OCI-M1 (cell line): ENCODE data around the gene DEXI.
"Not testable (repeated sequence)": the region's sequence is repeated elsewhere in the genome, so short reads cannot be mapped to it uniquely, and the experiment has no call there.

Experiments
- DNase-seq: peaks from one replicate; lab custom pipeline; 2025; lab: John Stamatoyannopoulos, UW

The DEXI gene

DNA sequence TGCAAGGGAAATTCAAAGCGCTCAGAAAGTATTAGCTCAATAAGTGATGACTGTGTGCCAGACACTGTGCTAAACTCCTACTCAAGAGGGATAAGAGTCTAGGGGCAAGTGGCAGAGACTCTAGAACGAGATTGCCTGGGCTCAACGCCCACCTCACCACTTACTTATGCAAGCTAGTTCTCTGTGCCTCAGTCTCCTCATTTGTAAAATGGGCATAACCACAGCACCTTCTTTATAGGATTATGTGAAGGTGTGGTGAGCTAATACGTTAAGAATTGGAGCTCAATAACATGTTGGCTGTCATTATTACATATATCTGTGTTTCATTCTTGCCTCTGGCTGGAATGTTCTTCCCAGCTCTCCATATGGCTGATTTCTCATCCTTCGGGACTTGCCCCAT, 15.4 kb downstream of the DEXI start:
- DNase-seq: no peak

- DNase-seq: no peak
Measured at GRCh38 chr16:10926094-10926493, 16.2 kb downstream of the DEXI start.

DNA sequence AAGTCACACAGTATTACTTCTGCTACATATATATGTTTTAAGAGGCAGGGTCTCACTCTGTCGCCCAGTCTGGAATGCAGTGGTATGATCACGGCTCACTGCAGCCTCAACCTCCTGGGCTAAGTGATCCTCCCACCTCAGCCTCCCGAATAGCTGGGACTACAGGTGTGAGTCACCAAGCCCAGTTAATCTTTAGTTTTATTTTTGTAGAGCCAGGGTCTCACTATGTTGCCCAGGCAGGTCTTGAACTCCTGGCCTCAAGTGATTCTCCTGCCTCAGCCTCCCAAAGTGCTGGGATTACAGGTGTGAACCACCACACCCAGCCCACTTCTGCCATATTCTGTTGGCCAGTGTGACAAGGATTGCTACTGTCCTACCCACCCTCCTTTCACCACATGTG, 17.0 kb downstream of the DEXI start:
- DNase-seq: not testable (repeated sequence)

- DNase-seq: no peak
Measured at GRCh38 chr16:10923650-10924214, 18.5 kb downstream of the DEXI start.

GRCh38 chr16:10923146-10923649, 19.1 kb downstream of the DEXI start:
- DNase-seq: no peak

- DNase-seq: no peak
Measured at GRCh38 chr16:10922328-10923145, 19.7 kb downstream of the DEXI start.

- DNase-seq: no peak
Measured at GRCh38 chr16:10921536-10922327, 20.5 kb downstream of the DEXI start.

DNA sequence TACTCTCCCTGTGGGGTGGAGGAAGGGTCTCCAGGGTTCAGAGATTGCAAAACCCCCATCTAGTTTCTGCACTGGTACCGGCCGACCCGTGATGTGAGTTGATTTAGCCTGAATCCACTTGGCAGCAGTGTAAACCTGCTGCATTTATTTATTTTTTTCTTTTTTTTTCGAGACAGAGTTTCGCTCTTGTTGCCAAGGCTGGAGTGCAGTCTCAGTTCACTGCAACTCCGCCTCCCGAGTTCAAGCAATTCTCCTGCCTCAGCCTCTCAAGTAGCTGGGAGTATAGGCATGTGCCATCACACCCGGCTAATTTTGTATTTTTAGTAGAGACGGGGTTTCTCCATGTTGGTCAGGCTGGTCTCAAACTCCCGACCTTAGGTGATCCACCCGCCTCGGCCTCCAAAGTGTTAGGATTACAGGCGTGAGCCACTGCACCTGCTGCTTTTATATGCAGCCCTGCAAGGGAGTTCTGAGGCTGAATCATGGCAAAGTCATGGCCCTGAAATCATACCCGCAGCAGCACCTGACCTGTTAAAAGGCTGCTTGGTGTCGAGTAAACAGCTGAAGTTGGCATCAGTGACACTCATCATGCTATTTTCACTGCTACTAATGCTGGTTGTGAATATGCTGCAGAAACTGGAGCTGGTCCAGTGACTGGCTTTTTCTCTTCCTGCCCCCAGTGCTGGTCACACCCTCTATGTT, 21.4 kb downstream of the DEXI start:
- DNase-seq: no peak

DNA sequence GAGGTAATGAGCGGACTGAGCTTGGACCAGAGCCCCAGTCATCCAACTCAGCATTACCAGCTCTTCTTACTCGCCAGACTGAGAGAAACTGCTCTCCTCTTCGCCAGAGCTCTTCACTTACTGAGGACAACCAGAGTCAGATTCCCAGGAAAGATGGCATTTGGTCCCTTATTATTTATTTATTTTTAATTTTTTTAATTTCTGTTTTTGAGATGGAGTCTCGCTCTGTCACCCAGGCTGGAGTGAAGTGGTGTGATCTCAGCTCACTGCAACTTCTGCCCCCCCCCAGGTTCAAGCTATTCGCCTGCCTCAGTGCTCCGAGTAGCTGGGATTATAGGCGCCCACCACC, 23.3 kb downstream of the DEXI start:
- DNase-seq: no peak

DNA sequence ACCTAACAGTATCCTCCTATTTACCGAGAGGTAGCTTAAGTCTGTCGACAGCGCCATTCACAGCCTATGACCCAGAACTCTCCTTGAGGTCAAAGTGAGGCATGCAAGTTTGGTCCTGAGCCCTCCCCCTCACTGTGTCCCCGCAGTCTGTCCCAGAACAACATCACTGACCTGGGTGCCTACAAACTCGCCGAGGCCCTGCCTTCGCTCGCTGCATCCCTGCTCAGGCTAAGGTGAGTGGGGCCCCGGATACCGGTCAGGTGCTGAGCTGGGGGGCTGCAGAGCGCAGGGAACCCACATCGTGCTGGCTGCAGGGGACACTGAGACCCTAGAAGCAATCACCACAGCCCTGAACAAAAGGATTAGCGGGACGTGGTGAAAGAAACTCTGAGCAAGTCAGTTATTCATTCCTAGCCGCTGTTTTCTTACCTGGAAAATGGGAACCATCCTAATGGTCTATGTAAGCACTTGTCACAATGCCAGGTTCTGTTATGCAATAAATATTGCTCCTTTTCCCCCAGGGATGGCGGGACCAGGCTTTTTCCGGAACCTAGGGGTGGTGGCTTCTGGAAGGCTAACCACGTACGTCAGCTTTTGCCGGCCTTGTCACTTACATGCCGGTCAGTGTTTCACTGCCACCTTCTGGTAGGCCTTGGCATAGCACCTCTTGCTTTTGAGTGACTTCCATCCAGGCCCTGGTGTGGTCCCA, 23.8 kb downstream of the DEXI start:
- DNase-seq: peak; percentile 91

DNA sequence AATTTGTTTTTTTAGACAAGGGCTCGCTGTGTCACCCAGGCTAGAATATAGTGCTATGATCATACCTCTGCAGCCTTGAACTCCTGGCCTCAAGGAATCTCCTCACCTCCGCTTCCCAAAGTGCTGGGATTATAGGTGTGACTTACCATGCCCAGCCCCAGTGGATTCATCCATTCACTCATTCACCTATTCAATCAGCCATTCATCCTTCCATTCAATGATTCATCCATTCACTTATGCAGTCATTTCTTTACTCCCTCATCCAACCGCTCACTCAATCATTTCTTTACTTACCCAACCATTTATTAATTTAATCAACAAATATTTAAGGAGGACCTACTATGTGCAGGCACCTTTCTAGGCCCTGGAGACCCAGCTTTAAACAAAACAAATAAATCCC, 25.7 kb downstream of the DEXI start:
- DNase-seq: no peak

- no peak for DNase-seq
Measured at GRCh38 chr16:10911267-10911666, 31.0 kb downstream of the DEXI start.

GRCh38 chr16:10907757-10908045, 34.6 kb downstream of the DEXI start:
- no peak for DNase-seq

DNA sequence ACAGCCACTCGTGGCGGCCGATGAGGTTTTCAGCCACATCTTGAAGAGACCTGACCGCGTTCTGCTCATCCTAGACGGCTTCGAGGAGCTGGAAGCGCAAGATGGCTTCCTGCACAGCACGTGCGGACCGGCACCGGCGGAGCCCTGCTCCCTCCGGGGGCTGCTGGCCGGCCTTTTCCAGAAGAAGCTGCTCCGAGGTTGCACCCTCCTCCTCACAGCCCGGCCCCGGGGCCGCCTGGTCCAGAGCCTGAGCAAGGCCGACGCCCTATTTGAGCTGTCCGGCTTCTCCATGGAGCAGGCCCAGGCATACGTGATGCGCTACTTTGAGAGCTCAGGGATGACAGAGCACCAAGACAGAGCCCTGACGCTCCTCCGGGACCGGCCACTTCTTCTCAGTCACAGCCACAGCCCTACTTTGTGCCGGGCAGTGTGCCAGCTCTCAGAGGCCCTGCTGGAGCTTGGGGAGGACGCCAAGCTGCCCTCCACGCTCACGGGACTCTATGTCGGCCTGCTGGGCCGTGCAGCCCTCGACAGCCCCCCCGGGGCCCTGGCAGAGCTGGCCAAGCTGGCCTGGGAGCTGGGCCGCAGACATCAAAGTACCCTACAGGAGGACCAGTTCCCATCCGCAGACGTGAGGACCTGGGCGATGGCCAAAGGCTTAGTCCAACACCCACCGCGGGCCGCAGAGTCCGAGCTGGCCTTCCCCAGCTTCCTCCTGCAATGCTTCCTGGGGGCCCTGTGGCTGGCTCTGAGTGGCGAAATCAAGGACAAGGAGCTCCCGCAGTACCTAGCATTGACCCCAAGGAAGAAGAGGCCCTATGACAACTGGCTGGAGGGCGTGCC, 35.1 kb downstream of the DEXI start:
- no peak for DNase-seq

DNA sequence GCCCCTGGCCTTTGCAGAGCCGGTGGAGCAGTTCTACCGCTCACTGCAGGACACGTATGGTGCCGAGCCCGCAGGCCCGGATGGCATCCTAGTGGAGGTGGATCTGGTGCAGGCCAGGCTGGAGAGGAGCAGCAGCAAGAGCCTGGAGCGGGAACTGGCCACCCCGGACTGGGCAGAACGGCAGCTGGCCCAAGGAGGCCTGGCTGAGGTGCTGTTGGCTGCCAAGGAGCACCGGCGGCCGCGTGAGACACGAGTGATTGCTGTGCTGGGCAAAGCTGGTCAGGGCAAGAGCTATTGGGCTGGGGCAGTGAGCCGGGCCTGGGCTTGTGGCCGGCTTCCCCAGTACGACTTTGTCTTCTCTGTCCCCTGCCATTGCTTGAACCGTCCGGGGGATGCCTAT, 35.8 kb downstream of the DEXI start:
- no peak for DNase-seq

DNA sequence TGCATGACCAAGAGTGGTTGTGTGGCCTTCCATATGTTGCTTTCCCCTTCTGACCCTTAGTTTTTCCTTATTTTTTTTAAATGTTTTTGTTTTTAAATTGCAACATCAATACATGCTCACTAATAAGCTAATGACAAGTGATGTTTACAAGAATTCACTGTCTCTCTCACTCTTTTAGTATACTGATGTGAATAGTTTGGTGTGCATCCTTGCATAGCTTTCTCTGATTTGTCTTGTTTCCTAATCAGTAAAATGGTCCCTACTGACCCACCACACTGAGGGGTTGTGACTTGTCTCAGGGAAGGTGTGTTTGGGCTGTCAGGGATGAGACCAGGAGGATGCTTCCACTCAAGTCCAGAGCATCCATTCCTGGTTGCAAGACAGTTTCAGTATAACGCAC, 39.3 kb downstream of the DEXI start:
- no peak for DNase-seq

DNA sequence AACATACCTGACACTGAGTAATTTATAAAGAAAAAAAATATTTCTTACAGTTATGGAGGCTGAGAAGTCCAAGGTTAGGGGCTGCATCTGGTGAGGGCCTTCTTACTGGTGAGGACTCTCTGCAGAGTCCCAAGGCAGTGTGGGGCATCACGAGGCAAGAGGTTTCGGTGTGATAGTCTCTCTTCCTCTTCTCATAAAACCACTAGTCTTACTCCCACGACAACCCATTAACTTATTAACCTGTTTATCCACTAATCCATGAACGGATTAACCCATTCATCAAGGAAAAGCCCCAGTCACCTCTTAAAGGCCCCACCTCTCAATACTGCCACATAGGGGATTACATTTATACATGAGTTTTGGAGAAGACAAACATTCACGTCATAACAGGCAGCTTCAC, 45.1 kb downstream of the DEXI start:
- DNase-seq: no peak

DNA sequence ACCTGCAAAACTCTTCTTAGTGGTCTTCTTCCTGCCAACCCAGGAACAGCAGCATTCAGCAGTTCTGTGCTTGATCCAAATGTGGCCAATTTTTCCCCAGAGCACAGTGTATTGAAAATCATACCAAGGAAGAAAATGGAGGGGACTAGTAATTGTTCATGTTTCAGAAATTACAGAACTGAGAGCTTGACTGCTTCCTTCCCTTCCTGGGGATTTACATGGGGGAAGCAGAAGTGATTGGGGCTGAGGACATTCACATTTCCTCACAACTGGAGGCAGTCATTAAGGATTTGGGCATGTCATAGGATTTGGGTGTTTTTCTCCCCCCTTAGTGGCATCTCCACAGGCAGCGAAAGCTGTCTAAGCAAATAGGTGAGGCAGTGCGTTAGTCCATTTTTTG, 45.5 kb downstream of the DEXI start:
- no peak for DNase-seq

DNA sequence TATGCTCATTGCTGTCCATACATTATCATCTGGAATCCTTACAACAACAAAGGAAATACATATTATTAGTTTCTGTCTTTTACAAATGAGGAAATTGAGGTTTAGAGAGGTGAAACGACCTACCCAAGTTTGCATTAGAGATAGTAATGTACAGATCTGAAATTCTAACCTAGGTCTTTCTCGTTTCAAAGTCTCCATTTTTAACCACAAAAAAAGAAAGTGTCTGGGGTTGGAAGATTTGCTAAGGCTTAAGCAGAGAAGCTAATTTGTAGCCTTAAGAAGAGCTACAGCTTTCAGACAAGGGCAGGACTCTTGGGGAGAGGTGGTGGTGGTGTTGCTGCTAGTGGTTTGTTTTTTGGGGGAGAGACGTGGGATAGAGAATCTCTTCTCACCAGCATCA, 46.1 kb downstream of the DEXI start:
- DNase-seq: no peak

DNA sequence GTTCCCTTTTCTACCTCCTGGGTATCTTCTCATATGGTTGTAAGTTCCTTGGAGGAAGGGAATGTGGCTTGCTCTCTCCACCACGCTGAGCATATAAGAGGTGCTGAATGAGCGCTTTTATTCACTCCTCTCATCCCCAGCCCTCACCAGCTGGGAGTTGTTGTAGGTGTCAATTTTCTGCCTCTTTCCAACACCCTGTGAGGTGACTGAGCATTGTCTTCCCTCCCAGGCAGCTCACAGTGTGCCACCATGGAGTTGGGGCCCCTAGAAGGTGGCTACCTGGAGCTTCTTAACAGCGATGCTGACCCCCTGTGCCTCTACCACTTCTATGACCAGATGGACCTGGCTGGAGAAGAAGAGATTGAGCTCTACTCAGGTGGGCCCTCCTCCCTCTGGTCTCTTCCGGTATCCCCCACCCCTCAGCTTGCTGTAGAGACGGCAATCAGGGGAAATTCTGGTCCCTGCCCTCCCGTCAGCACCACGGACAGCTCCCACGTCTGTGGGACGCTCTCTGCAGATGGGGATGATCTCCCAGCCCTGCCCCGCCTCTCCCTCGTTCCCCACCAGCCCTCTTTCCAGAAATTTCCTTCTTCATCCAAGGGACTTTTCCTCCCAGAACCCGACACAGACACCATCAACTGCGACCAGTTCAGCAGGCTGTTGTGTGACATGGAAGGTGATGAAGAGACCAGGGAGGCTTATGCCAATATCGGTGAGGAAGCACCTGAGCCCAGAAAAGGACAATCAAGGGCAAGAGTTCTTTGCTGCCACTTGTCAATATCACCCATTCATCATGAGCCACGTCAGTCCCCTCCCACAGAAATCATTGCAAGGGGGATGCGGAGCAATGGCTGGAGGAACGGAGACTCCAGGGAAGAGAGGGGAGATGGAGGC, 47.0 kb downstream of the DEXI start:
- peak; percentile 50 for DNase-seq
